ENCODE measurements around the gene MGLL.

MGLL gene

GRCh38 chr3:127744875-127745274 lies 77.4 kb downstream of the MGLL start:
- Histone ChIP-seq H3K4me1 (no peaks in the 10 kb centered on the region), H3K9ac (no peak overlapping the region), H3K4me3 (ENCODE audit: low read depth, low read length) (no peak overlapping the region), H3K4me2 (ENCODE audit: low read length) (no peak overlapping the region), H3K27me3 (ENCODE audit: control insufficient read depth, insufficient read depth, low read length) (no peaks in the 10 kb centered on the region), H3K79me2 (no peaks in the 10 kb centered on the region), H3K27ac (no peak overlapping the region), H3K9me3 (ENCODE audit: control insufficient read depth, low read length) (no peaks in the 10 kb centered on the region), H2AFZ (no peak overlapping the region), H3K36me3 (ENCODE audit: control insufficient read depth, insufficient read depth, low read length) (no peaks in the 10 kb centered on the region)
- TF ChIP-seq, protein P1, sequence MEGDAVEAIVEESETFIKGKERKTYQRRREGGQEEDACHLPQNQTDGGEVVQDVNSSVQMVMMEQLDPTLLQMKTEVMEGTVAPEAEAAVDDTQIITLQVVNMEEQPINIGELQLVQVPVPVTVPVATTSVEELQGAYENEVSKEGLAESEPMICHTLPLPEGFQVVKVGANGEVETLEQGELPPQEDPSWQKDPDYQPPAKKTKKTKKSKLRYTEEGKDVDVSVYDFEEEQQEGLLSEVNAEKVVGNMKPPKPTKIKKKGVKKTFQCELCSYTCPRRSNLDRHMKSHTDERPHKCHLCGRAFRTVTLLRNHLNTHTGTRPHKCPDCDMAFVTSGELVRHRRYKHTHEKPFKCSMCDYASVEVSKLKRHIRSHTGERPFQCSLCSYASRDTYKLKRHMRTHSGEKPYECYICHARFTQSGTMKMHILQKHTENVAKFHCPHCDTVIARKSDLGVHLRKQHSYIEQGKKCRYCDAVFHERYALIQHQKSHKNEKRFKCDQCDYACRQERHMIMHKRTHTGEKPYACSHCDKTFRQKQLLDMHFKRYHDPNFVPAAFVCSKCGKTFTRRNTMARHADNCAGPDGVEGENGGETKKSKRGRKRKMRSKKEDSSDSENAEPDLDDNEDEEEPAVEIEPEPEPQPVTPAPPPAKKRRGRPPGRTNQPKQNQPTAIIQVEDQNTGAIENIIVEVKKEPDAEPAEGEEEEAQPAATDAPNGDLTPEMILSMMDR (IDR thresholded peaks at IDR 0.05) = no peak

GRCh38 chr3:127744253-127744815 lies 78.0 kb downstream of the MGLL start:
- Histone ChIP-seq H3K4me1 (no peaks in the 10 kb centered on the region), H2AFZ (no peak overlapping the region), H3K27ac (no peak overlapping the region), H3K79me2 (no peaks in the 10 kb centered on the region), H3K4me3 (ENCODE audit: low read depth, low read length) (no peak overlapping the region), H3K36me3 (ENCODE audit: control insufficient read depth, insufficient read depth, low read length) (no peaks in the 10 kb centered on the region), H3K4me2 (ENCODE audit: low read length) (no peak overlapping the region), H3K9ac (no peak overlapping the region), H3K9me3 (ENCODE audit: control insufficient read depth, low read length) (no peaks in the 10 kb centered on the region), H3K27me3 (ENCODE audit: control insufficient read depth, insufficient read depth, low read length) (no peaks in the 10 kb centered on the region)
- TF ChIP-seq, protein P1 (IDR thresholded peaks at IDR 0.05) = no peak

DNA sequence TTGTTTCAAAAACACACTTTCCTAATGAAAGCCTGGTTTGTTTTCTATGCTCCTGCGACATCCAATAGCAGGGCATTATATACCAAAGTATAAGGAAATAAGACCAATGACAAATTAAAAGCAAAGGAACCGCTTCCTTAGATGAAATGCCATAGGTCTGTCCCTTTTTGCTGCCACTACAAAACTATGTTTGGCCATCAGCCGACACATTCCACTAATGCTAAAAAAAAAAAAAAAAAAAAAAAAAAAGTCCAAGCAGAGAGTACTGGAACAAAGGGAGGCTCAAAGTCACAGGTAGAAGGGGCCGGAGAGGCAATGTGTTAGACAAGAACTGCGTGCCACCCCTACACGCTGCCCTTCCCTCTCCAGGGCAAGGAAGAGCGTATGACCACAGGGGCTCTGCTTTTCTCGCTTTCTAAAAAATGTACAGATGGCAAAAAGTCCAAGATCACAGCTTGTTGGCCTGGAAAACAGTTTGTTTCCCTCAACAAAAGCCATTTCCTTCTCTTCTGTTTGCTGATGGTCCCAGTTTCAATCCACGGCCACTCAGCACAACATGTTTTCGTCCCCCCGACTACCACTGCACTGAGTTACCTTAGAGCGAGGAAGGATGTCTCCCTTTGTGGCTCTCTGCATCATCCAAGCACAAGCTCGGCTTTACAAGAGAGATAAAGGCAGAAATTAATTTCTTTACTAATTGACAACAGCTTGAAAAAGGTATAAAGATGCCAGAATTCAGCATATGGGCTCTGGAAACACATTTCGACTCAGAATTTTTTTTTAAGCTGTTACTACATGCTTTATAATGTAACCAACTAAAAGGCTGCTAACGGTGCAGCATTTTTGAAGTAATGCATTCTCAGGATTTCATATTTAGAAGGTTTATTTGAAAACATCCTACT lies 78.7 kb downstream of the MGLL start:
- TF ChIP-seq, protein P1 (IDR thresholded peaks at IDR 0.05) = no peak
- H3K9me3 ChIP-seq (ENCODE audit: control insufficient read depth, low read length) = no peaks in the 10 kb centered on the region
- no peak overlapping the region for H3K4me2 ChIP-seq (ENCODE audit: low read length)
- no peaks in the 10 kb centered on the region for H3K36me3 ChIP-seq (ENCODE audit: control insufficient read depth, insufficient read depth, low read length)
- no peak overlapping the region for H2AFZ ChIP-seq
- no peak overlapping the region for H3K27ac ChIP-seq
- no peaks in the 10 kb centered on the region for H3K4me1 ChIP-seq
- H3K4me3 ChIP-seq (ENCODE audit: low read depth, low read length) = no peak overlapping the region
- no peak overlapping the region for H3K9ac ChIP-seq
- H3K79me2 ChIP-seq = no peaks in the 10 kb centered on the region
- H3K27me3 ChIP-seq (ENCODE audit: control insufficient read depth, insufficient read depth, low read length) = no peaks in the 10 kb centered on the region

DNA sequence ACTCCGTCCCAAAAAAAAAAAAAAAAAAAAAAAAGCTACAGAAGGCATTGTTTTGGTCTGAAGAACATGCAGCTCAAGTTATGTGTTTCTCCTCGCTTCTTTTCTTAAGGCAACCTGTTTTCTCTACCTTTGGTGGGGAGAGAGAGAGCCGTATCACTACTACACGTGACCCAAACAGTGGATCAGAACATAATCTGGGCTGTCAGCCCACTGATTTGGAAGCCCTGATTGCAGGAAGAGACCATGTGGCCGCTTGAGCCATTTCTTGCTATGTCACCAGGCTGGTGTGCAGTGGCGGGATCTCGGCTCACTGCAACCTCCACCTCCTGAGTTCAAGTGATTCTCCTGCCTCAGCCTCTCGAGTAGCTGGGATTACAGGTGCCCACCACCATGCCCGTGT lies 79.7 kb downstream of the MGLL start:
- no peak overlapping the region for H3K27ac ChIP-seq

More for the DNA sequence above, 79.7 kb downstream of the MGLL start:
- Histone ChIP-seq H3K4me3 (ENCODE audit: low read depth, low read length) (no peak overlapping the region), H3K27me3 (ENCODE audit: control insufficient read depth, insufficient read depth, low read length) (no peaks in the 10 kb centered on the region), H3K9me3 (ENCODE audit: control insufficient read depth, low read length) (no peaks in the 10 kb centered on the region), H3K9ac (no peak overlapping the region), H3K79me2 (no peaks in the 10 kb centered on the region), H2AFZ (no peak overlapping the region), H3K4me1 (no peaks in the 10 kb centered on the region), H3K4me2 (ENCODE audit: low read length) (no peak overlapping the region), H3K36me3 (ENCODE audit: control insufficient read depth, insufficient read depth, low read length) (no peaks in the 10 kb centered on the region)
- TF ChIP-seq, protein P1 (IDR thresholded peaks at IDR 0.05) = no peak
